B cell (primary cell): ENCODE results near the gene EMID1. TPM values are rescaled to one million over a fixed set of nuclear protein-coding genes. Genes with fewer than 3 reads are reported as not detected.
A peak's percentile ranks its signal among the peaks of the same experiment; 100 is the strongest.

Experiments used
- ATAC-seq: fragments of 200-7000 bp; cut with Tn5 transposase; one replicate; pipeline ENCODE4 v1.10.0; 2021; ENCODE audit warnings: low read depth, mild to moderate bottlenecking, moderate number of reproducible peaks, moderate library complexity
- CTCF ChIA-PET: fragments of 350-600 bp; sonication (Branson Sonifier 250); formaldehyde crosslinking; loops from one replicate; lab custom pipeline; 2021; ENCODE audit warnings: antibody characterized with exemption, inconsistent platforms; lab: Charles Lee
- POLR2A ChIA-PET: fragments of 350-600 bp; sonication (Branson Sonifier 250); formaldehyde crosslinking; loops from one replicate; lab custom pipeline; 2021; ENCODE audit warnings: antibody characterized with exemption; lab: Charles Lee
- DNase-seq: peaks from one replicate; pipeline ENCODE4 v3.0.0; 2013
- H2AFZ ChIP-seq: 2 replicates; pipeline ENCODE4 v1.6.1; 2012; ENCODE audit warnings: mild to moderate bottlenecking, low read depth, low read length; ENCODE audit not compliant: insufficient read depth, poor library complexity, severe bottlenecking
- H3K27ac ChIP-seq, 2 donors: 1 replicate in 1 of 2; 2 replicates in 1 of 2; pipeline ENCODE4 v1.5.1; 2012 to 2013; ENCODE audit warnings: low read length in 2 of 2, mild to moderate bottlenecking in 2 of 2, moderate library complexity in 1 of 2
- H3K27me3 ChIP-seq, 4 experiments: fragments of 200-600 bp in 1 of 4; sonication (generic) in 1 of 4; replicated peaks in 1 of 4; 1 replicate in 2 of 4; 2 replicates in 2 of 4; pipeline versions ENCODE4 v1.6.1 to v1.7.0; 2013 to 2016; ENCODE audit warnings: low read length in 3 of 4, mild to moderate bottlenecking in 2 of 4, mixed read lengths in 1 of 4, moderate library complexity in 1 of 4; ENCODE audit not compliant: insufficient read depth in 4 of 4, control insufficient read depth in 3 of 4; ENCODE audit errors: control extremely low read depth in 1 of 4
- H3K36me3 ChIP-seq, 2 experiments: replicated peaks in 1 of 2; 1 replicate in 1 of 2; 2 replicates in 1 of 2; pipeline versions ENCODE4 v1.6.1 to v1.7.1; 2013; ENCODE audit warnings: low read length in 1 of 2; ENCODE audit not compliant: insufficient read depth in 2 of 2, control insufficient read depth in 1 of 2; ENCODE audit errors: control extremely low read depth in 1 of 2, extremely low read depth in 1 of 2
- H3K4me1 ChIP-seq, 2 donors: fragments of 200-600 bp in 1 of 2; sonication (generic) in 1 of 2; 1 replicate in 1 of 2; 2 replicates in 1 of 2; pipeline versions ENCODE4 v1.5.1 to v1.6.1; 2013 to 2017; ENCODE audit warnings: low read length in 2 of 2; ENCODE audit not compliant: control insufficient read depth in 2 of 2, insufficient read depth in 2 of 2
- H3K4me2 ChIP-seq: replicated peaks from 2 replicates; pipeline ENCODE3; 2012; ENCODE audit warnings: mild to moderate bottlenecking, low read depth, low read length; ENCODE audit not compliant: poor library complexity, severe bottlenecking
- H3K4me3 ChIP-seq, 5 experiments: fragments of 200-600 bp in 1 of 5; sonication (generic) in 1 of 5; 1 replicate in 3 of 5; 2 replicates in 2 of 5; pipeline versions ENCODE4 v1.5.1 to v1.7.0; 2011 to 2016; ENCODE audit warnings: low read length in 4 of 5, mild to moderate bottlenecking in 4 of 5, low read depth in 2 of 5, control low read depth in 1 of 5, moderate library complexity in 1 of 5; ENCODE audit not compliant: insufficient read depth in 1 of 5; ENCODE audit errors: control extremely low read depth in 1 of 5, extremely low read depth in 1 of 5
- H3K79me2 ChIP-seq: fragments of 200-600 bp; sonication (generic); one replicate; pipeline ENCODE4 v1.6.0; 2016; ENCODE audit warnings: low read length; ENCODE audit not compliant: control insufficient read depth, insufficient read depth
- H3K9ac ChIP-seq: fragments of 200-600 bp; sonication (generic); 2 replicates; pipeline ENCODE4 v1.6.1; 2017; ENCODE audit warnings: mild to moderate bottlenecking, low read length, moderate library complexity
- H3K9me3 ChIP-seq, 3 donors: one replicate each; pipeline versions ENCODE4 v1.6.1 to v1.7.1; 2013; ENCODE audit warnings: low read length in 2 of 3; ENCODE audit not compliant: control insufficient read depth in 2 of 3, insufficient read depth in 1 of 3; ENCODE audit errors: control extremely low read depth in 1 of 3
- H4K20me1 ChIP-seq: 2 replicates; pipeline ENCODE4 v1.6.0; 2012; ENCODE audit warnings: mild to moderate bottlenecking, low read length; ENCODE audit not compliant: insufficient read depth, control insufficient read depth, poor library complexity, severe bottlenecking
- H3K27ac Mint-ChIP-seq: one replicate; pipeline ENCODE4 v1.8.0; 2021; ENCODE audit warnings: mixed read lengths
- H3K27me3 Mint-ChIP-seq: one replicate; pipeline ENCODE4 v1.8.0; 2021; ENCODE audit warnings: mixed read lengths
- H3K4me1 Mint-ChIP-seq: one replicate; pipeline ENCODE4 v1.8.0; 2021; ENCODE audit warnings: mixed read lengths
- H3K4me3 Mint-ChIP-seq: one replicate; pipeline ENCODE4 v1.8.0; 2021; ENCODE audit warnings: mixed read lengths
- H3K9me3 Mint-ChIP-seq: one replicate; pipeline ENCODE4 v1.8.0; 2022; ENCODE audit warnings: mixed read lengths; ENCODE audit not compliant: insufficient read depth
- EZH2 ChIP-seq: IDR thresholded peaks from 2 replicates; pipeline ENCODE4 v1.6.1; 2012; ENCODE audit warnings: borderline replicate concordance, low read depth, mild to moderate bottlenecking, moderate library complexity, low read length; ENCODE audit not compliant: insufficient read depth, poor library complexity, severe bottlenecking
- WGBS: methylation state at CpG from one replicate; pipeline ENCODE4 v1.1.5; 2013; ENCODE audit warnings: missing lambda C conversion rate; ENCODE audit not compliant: insufficient coverage; 5-methylcytosine and 5-hydroxymethylcytosine counted together
- intact Hi-C: fragments of 100-400 bp; cut with micrococcal nuclease; formaldehyde crosslinking; loops from one replicate; pipeline ENCODE4 v1.10.0; 2022
- polyA minus RNA-seq: library from RNA; depleted of rRNA, polyadenylated mRNA; stranded (reverse); fragments of >200 nt; gene quantifications from 2 replicates; pipeline ENCODE4 v1.2.3, GENCODE V29; 2012
- polyA plus RNA-seq: library from polyadenylated mRNA; depleted of rRNA; stranded (reverse); fragments of >200 nt; gene quantifications from 2 replicates; pipeline ENCODE4 v1.2.3, GENCODE V29; 2012
- total RNA-seq, 2 donors: library from RNA; stranded (reverse); fragments of 120-200 nt in 1 of 2; gene quantifications; 1 replicate in 1 of 2; 2 replicates in 1 of 2; pipeline versions ENCODE4 v1.2.3 to v1.2.4, GENCODE V29; 2013 to 2022
- TF ChIP-seq, protein P1 (sequence below): fragments of 200-600 bp; IDR thresholded peaks from one replicate; pipeline ENCODE4 v1.8.0; 2022; ENCODE audit warnings: antibody characterized with exemption, mild to moderate bottlenecking

Gene EMID1
- total RNA-seq (not detected in 2 replicates), polyA plus RNA-seq (0.19 TPM in 1 of 2 replicates, not detected in the other), polyA minus RNA-seq (0.36 TPM in 1 of 2 replicates, not detected in the other)
- 0.14 TPM for total RNA-seq (2013)

DNA sequence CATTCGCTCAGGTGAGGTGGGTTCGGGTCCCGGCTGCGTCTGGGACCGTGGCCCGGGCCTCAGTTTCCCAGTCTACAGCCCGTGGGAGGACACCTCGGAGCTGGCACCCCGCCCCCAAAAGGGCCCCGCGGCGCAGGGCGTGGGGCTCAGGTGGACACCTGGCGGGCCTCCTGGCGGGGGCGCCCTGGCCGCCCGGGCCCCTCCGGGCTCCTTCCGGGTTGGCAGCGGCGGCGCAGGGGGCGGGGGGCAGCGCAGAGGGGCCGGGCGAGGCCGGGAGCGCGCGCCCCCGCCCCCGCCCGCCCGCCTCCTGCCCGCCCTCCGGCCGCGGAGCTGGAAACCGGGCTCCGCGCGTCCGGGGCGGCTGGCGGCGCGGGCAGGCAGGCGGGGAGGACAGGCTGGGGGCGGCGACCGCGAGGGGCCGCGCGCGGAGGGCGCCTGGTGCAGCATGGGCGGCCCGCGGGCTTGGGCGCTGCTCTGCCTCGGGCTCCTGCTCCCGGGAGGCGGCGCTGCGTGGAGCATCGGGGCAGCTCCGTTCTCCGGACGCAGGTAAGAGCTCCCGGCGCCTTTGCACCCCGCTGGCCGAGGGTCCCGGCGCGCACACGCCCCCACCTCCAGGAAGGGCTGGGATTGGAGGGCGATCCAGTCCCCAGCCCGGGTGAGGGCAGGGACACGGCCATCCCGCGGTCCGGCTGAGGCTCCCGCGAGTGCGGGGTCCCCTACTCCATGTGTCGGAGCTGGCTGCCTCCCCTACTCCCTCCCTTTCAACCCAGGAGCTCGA, at the start of gene EMID1:
EMID1 (plus strand) TSS at position 303 of the 778 bp plus-strand sequence; CDS start at position 446, 143 bp downstream.
- Histone ChIP-seq H4K20me1 (no peaks in the 10 kb centered on the region), H3K27ac (no peak within 1 kb of the TSS), H3K79me2 (no peaks in the 10 kb centered on the region), H3K4me3 (peak within 1 kb of the TSS in 3 of 5 experiments; percentile 18 to 46 (median 23)), H3K27me3 (peaks cover 0 to 91% (median 33%) of the 10 kb centered on the region in 4 experiments), H3K4me1 (peaks cover 42 to 44% of the 10 kb centered on the region in 2 donors), H3K9me3 (peaks cover 0 to 10% (median 0%) of the 10 kb centered on the region in 3 donors), H3K4me2 (peak within 1 kb of the TSS; percentile 72), H3K36me3 (no peaks in the 10 kb centered on the region), H2AFZ (peak within 1 kb of the TSS; percentile 42), H3K9ac (no peak within 1 kb of the TSS)
- CTCF ChIA-PET: interaction anchor here (0.6 to 6.0 kb wide), 4 partner anchors 16 to 147 kb away, joined by 3 to 24 read pairs (median 4); no protein-coding TSS in a partner anchor
- Mint-ChIP-seq H3K4me1 (peaks cover 42% of the 10 kb centered on the region), H3K4me3 (peak within 1 kb of the TSS; percentile 76), H3K27ac (no peak within 1 kb of the TSS), H3K9me3 (no peaks in the 10 kb centered on the region), H3K27me3 (peaks cover 64% of the 10 kb centered on the region)
- DNase-seq (peak; percentile 30), ATAC-seq (no peak)
- intact Hi-C loops: no loop called here
- TF ChIP-seq EZH2: no peak
- TF ChIP-seq, protein P1, sequence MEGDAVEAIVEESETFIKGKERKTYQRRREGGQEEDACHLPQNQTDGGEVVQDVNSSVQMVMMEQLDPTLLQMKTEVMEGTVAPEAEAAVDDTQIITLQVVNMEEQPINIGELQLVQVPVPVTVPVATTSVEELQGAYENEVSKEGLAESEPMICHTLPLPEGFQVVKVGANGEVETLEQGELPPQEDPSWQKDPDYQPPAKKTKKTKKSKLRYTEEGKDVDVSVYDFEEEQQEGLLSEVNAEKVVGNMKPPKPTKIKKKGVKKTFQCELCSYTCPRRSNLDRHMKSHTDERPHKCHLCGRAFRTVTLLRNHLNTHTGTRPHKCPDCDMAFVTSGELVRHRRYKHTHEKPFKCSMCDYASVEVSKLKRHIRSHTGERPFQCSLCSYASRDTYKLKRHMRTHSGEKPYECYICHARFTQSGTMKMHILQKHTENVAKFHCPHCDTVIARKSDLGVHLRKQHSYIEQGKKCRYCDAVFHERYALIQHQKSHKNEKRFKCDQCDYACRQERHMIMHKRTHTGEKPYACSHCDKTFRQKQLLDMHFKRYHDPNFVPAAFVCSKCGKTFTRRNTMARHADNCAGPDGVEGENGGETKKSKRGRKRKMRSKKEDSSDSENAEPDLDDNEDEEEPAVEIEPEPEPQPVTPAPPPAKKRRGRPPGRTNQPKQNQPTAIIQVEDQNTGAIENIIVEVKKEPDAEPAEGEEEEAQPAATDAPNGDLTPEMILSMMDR: no peak
- 3% methylated on average over 86 of the region's 90 CpGs for WGBS
- POLR2A ChIA-PET: no interaction called here

DNA sequence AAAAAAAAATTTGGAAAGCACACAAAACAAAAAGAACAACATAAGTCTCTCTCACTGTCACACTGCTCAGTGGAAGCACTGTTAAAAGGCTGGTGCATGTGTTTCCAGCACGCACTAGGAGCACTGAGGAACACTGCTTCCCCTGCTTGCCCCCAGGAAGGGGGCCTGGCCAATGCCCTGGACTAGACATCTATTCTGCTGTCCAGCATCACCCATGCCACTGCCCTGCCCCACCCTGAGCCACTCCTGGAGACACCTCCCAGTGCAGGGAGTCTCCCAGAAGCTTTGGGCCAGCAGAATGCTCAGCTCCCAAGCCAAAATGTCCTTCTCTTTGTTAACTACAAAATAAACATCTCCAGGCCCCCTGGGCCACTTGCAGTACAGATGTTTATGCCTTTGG, 49.7 kb upstream of the EMID1 start:
- Histone ChIP-seq H3K36me3 (no peaks in the 10 kb centered on the region), H3K4me1 (peaks cover 8 to 11% of the 10 kb centered on the region in 2 donors), H3K9ac (no peak overlapping the region), H3K79me2 (no peaks in the 10 kb centered on the region), H3K27me3 (peaks cover 0 to 64% (median 24%) of the 10 kb centered on the region in 4 experiments), H2AFZ (no peak overlapping the region), H4K20me1 (no peaks in the 10 kb centered on the region), H3K9me3 (no peaks in the 10 kb centered on the region), H3K4me3 (no peak overlapping the region), H3K27ac (no peak overlapping the region), H3K4me2 (no peak overlapping the region)
- no peaks in the 10 kb centered on the region for H3K9me3 Mint-ChIP-seq
- no peak overlapping the region for H3K4me3 Mint-ChIP-seq
- intact Hi-C loops: no loop called here
- H3K4me1 Mint-ChIP-seq: peaks cover 9% of the 10 kb centered on the region
- TF ChIP-seq EZH2: no peak
- TF ChIP-seq, protein P1: no peak
- DNase-seq (no peak), ATAC-seq (no peak)
- ChIA-PET CTCF (no interaction called here), POLR2A (no interaction called here)
- H3K27me3 Mint-ChIP-seq: peaks cover 71% of the 10 kb centered on the region
- H3K27ac Mint-ChIP-seq: no peak overlapping the region
- 100% methylated on average over 1 of the region's 1 CpG for WGBS
